Measurements from ENCODE around the gene ICAM1.

ICAM1 gene

GRCh38 chr19:10321874-10322835, 51.2 kb downstream of the ICAM1 start:
- TF ChIP-seq, protein P1, sequence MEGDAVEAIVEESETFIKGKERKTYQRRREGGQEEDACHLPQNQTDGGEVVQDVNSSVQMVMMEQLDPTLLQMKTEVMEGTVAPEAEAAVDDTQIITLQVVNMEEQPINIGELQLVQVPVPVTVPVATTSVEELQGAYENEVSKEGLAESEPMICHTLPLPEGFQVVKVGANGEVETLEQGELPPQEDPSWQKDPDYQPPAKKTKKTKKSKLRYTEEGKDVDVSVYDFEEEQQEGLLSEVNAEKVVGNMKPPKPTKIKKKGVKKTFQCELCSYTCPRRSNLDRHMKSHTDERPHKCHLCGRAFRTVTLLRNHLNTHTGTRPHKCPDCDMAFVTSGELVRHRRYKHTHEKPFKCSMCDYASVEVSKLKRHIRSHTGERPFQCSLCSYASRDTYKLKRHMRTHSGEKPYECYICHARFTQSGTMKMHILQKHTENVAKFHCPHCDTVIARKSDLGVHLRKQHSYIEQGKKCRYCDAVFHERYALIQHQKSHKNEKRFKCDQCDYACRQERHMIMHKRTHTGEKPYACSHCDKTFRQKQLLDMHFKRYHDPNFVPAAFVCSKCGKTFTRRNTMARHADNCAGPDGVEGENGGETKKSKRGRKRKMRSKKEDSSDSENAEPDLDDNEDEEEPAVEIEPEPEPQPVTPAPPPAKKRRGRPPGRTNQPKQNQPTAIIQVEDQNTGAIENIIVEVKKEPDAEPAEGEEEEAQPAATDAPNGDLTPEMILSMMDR (IDR thresholded peaks at IDR 0.05) = no peak

- TF ChIP-seq, protein P1 (IDR thresholded peaks at IDR 0.05) = no peak
Measured at GRCh38 chr19:10325732-10326131, 54.8 kb downstream of the ICAM1 start.

GRCh38 chr19:10327793-10328192, 56.9 kb downstream of the ICAM1 start:
- TF ChIP-seq, protein P1 (IDR thresholded peaks at IDR 0.05) = no peak

DNA sequence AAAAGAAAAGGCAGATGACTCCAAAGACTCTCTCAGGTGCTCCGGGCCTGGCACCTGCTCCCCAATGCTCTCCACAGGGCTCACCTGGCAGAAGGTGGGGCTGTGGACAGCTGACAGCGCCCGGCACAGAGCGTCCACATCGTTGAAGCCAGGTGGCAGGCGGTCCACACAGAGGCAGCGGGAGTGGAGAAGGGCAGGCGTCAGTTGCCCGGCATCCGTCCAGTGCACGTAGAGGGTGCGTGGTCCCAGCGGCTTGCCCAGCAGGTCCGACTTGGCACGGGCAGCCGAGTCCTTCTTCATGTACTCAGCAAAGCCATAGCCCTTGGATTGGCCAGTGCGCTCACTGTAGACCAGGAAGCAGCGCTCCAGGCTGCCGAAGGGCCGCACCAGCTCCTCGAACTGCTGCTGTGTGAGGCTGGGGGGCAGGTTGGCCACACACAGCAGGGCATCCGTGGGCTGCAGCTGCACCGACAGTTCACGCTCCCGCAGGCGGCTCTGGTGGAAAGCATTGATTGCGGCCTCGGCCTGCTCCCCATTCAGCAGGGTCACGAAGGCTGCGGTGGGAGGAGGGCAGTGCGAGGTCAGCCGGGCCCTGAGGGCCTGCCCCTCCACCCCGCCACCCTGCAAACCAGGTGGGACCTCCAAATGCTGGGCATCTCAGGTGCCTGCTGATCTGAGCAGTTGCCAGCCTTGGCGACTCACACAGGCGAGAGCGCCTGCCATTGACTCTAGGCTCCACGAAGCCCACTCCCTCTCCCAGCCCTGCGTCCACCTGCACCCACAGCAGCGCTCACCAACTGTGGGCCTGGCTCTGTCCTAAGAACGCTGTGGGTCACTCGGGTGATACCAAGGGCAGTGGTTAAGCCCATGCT, 57.9 kb downstream of the ICAM1 start:
- TF ChIP-seq, protein P1 (IDR thresholded peaks at IDR 0.05) = no peak

DNA sequence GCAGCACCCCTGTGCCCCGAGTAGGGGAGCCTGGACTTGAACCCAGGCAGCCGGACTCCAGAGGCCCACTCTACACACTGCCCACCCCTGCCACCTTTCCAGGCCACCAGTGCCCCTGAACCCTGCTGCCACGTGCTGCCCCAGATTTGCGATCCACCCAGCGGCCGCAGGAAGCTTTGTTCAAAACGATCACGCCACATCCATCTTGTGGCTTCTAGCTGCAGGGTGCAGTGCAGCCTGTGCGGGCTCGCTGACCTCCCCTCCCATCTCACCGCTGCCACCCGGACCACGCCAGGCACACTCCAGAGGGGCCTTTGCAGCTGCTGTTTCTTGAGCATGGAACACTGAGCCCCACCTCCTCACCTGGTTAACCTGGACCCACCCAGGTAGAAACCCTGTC, 58.6 kb downstream of the ICAM1 start:
- TF ChIP-seq, protein P1 (IDR thresholded peaks at IDR 0.05) = no peak

- TF ChIP-seq, protein P1 (IDR thresholded peaks at IDR 0.05) = no peak
Measured at GRCh38 chr19:10332158-10332964, 61.4 kb downstream of the ICAM1 start.

All from LNCAP (cell line).